Measurements from ENCODE around the gene ZNF385C. TPM values are rescaled to one million over a fixed set of nuclear protein-coding genes. Genes with fewer than 3 reads are reported as not detected.

Gene ZNF385C
- total RNA-seq, 1 experiment from 2014 or later = not detected

GRCh38 chr17:42088736-42089135 is 9.5 kb downstream of the ZNF385C start:
- Histone ChIP-seq H3K4me1 (replicated peaks) (no peaks in the 10 kb centered on the region), H3K27me3 (replicated peaks) (0 out of 2 replicates have a peak, but pooled peaks cover 11% of the 10 kb centered on the region), H3K36me3 (no peaks in the 10 kb centered on the region), H3K27ac (no peak overlapping the region), H3K4me3 (no peak overlapping the region), H3K9me3 (replicated peaks) (no peaks in the 10 kb centered on the region)
- DNase-seq (ENCODE audit: low read depth in 1 of 2, low spot score in 2 of 2) = no peak

GRCh38 chr17:42087736-42088705 is 10.3 kb downstream of the ZNF385C start:
- no peaks in the 10 kb centered on the region for H3K9me3 ChIP-seq (replicated peaks)
- no peak for DNase-seq (ENCODE audit: low read depth in 1 of 2, low spot score in 2 of 2)
- no peak overlapping the region for H3K4me3 ChIP-seq
- H3K4me1 ChIP-seq (replicated peaks) = no peaks in the 10 kb centered on the region
- H3K36me3 ChIP-seq = no peaks in the 10 kb centered on the region
- no peak overlapping the region for H3K27ac ChIP-seq
- 0 out of 2 replicates have a peak, but pooled peaks cover 11% of the 10 kb centered on the region for H3K27me3 ChIP-seq (replicated peaks)

- Histone ChIP-seq H3K27me3 (replicated peaks) (0 out of 2 replicates have a peak, but pooled peaks cover 11% of the 10 kb centered on the region), H3K9me3 (replicated peaks) (no peaks in the 10 kb centered on the region), H3K36me3 (no peaks in the 10 kb centered on the region), H3K4me3 (no peak overlapping the region), H3K4me1 (replicated peaks) (no peaks in the 10 kb centered on the region), H3K27ac (no peak overlapping the region)
- no peak for DNase-seq (ENCODE audit: low read depth in 1 of 2, low spot score in 2 of 2)
These were observed 11.1 kb downstream of the ZNF385C start for GRCh38 chr17:42087042-42087701.

GRCh38 chr17:42081516-42082129 is 16.6 kb downstream of the ZNF385C start:
- Histone ChIP-seq H3K36me3 (no peaks in the 10 kb centered on the region), H3K4me3 (no peak overlapping the region), H3K27ac (no peak overlapping the region), H3K9me3 (replicated peaks) (no peaks in the 10 kb centered on the region), H3K4me1 (replicated peaks) (no peaks in the 10 kb centered on the region), H3K27me3 (replicated peaks) (no peaks in the 10 kb centered on the region)
- no peak for DNase-seq (ENCODE audit: low read depth in 1 of 2, low spot score in 2 of 2)

- no peak for DNase-seq (ENCODE audit: low read depth in 1 of 2, low spot score in 2 of 2)
- H3K27ac ChIP-seq = no peak overlapping the region
- no peaks in the 10 kb centered on the region for H3K27me3 ChIP-seq (replicated peaks)
- H3K4me3 ChIP-seq = no peak overlapping the region
- H3K36me3 ChIP-seq = no peaks in the 10 kb centered on the region
- no peaks in the 10 kb centered on the region for H3K4me1 ChIP-seq (replicated peaks)
- no peaks in the 10 kb centered on the region for H3K9me3 ChIP-seq (replicated peaks)
These were observed 18.7 kb downstream of the ZNF385C start for GRCh38 chr17:42079541-42079940.

- H3K27ac ChIP-seq = no peak overlapping the region
- no peaks in the 10 kb centered on the region for H3K36me3 ChIP-seq
- H3K4me1 ChIP-seq (replicated peaks) = no peaks in the 10 kb centered on the region
- no peaks in the 10 kb centered on the region for H3K27me3 ChIP-seq (replicated peaks)
- no peak for DNase-seq (ENCODE audit: low read depth in 1 of 2, low spot score in 2 of 2)
- H3K4me3 ChIP-seq = no peak overlapping the region
- H3K9me3 ChIP-seq (replicated peaks) = no peaks in the 10 kb centered on the region
These were observed 19.8 kb downstream of the ZNF385C start for GRCh38 chr17:42078396-42079043.

GRCh38 chr17:42077755-42078154 is 20.5 kb downstream of the ZNF385C start:
- Histone ChIP-seq H3K27me3 (replicated peaks) (no peaks in the 10 kb centered on the region), H3K36me3 (no peaks in the 10 kb centered on the region), H3K27ac (no peak overlapping the region), H3K9me3 (replicated peaks) (no peaks in the 10 kb centered on the region), H3K4me3 (no peak overlapping the region), H3K4me1 (replicated peaks) (no peaks in the 10 kb centered on the region)
- DNase-seq (ENCODE audit: low read depth in 1 of 2, low spot score in 2 of 2) = no peak

GRCh38 chr17:42076797-42077559 is 21.3 kb downstream of the ZNF385C start:
- Histone ChIP-seq H3K27ac (no peak overlapping the region), H3K36me3 (no peaks in the 10 kb centered on the region), H3K4me1 (replicated peaks) (peaks cover 5% of the 10 kb centered on the region), H3K9me3 (replicated peaks) (no peaks in the 10 kb centered on the region), H3K4me3 (no peak overlapping the region), H3K27me3 (replicated peaks) (peaks cover 7% of the 10 kb centered on the region)
- DNase-seq (ENCODE audit: low read depth in 1 of 2, low spot score in 2 of 2) = no peak

DNA sequence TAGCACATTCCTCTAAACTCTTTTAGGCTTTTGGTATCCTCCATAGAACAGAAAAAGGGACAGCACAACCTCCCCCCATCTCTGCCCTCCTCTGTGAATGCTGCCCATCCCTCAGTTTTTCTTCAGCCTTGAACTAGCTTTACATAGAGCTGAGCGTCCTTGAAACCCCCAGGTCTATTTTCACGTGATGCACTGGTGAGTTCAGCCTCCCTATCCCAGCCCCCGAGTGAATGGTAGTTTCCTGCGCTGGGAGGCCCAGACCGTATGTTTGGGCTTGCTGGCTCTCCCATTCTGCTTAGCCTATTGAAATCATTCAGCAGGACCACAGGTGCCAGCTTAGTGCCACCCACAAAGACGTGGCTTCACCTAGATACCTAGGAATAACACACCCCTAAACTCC is 22.5 kb downstream of the ZNF385C start:
- Histone ChIP-seq H3K27ac (no peak overlapping the region), H3K9me3 (replicated peaks) (no peaks in the 10 kb centered on the region), H3K4me3 (no peak overlapping the region), H3K4me1 (replicated peaks) (peaks cover 5% of the 10 kb centered on the region), H3K36me3 (no peaks in the 10 kb centered on the region), H3K27me3 (replicated peaks) (peaks cover 13% of the 10 kb centered on the region)
- no peak for DNase-seq (ENCODE audit: low read depth in 1 of 2, low spot score in 2 of 2)

DNA sequence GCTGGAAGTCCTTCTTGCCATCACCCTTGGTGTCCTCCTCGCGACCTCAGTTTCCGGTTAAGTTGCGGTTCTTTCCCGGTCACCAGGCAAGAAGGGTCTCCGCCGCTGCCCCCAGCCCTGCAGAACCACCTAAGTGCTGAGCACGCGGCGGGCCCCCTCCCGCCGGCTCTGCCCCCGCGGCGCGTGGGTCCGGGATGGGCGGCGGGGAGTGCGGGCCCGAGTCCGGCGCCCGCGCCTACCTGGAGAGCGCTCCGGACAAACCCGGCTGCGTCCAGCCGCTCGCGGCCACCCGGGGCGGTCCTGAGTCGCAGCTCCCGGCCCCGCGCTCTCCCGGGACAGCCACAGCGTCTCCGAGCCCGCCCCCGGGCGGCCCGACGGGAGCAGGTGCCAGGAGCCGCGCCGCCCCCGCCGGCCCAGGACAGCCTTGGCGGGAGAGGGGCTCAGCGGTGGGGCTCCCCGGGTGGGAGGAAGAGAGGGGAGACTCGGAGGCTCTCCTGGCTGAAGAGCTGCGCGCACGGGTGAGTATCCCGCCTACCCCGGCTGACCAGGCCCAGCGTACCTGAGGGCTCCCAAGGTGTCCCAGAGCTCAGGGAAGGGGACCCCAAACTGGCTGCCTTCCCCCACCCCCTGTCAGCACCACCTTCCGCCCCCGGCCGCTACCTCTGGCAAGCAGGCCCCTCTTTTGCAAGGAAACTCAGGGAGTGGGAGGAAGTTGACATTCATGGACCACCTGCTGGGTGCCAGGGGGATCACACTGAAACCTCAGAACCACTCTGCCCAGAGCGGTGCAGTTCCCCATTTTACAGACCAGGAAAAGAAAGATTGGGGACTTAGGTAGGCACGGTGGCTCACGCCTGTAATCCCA is 25.7 kb downstream of the ZNF385C start:
- Histone ChIP-seq H3K36me3 (no peaks in the 10 kb centered on the region), H3K27ac (no peak overlapping the region), H3K4me1 (replicated peaks) (peaks cover 5% of the 10 kb centered on the region), H3K27me3 (replicated peaks) (peaks cover 13% of the 10 kb centered on the region), H3K9me3 (replicated peaks) (no peaks in the 10 kb centered on the region), H3K4me3 (peak overlapping the region; percentile 20)
- no peak for DNase-seq (ENCODE audit: low read depth in 1 of 2, low spot score in 2 of 2)

DNA sequence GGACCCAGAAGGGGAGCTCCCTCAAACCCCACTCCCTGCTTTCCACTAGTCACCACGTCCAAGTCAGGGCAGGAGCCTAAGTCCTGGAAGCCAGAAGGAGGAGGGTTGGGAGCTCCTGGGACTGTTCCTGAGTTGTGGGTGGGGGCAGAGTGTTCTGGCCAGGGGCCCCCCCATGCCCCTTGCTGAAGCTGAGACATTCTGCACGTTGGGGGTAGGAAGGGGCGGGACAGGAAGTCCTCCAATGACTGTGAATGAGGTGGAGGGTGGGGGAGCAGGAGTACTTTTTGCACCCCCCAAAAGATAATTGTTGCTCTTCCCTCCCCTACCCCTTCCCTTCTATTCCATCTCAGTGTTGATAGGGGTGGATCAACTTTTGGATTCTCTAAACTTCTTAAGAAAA is 26.5 kb downstream of the ZNF385C start:
- H3K4me1 ChIP-seq (replicated peaks) = peaks cover 5% of the 10 kb centered on the region
- no peak overlapping the region for H3K27ac ChIP-seq
- DNase-seq (ENCODE audit: low read depth in 1 of 2, low spot score in 2 of 2) = no peak
- H3K4me3 ChIP-seq = no peak overlapping the region
- no peaks in the 10 kb centered on the region for H3K36me3 ChIP-seq
- H3K27me3 ChIP-seq (replicated peaks) = peaks cover 13% of the 10 kb centered on the region
- no peaks in the 10 kb centered on the region for H3K9me3 ChIP-seq (replicated peaks)

GRCh38 chr17:42068979-42069378 is 29.3 kb downstream of the ZNF385C start:
- peaks cover 13% of the 10 kb centered on the region for H3K27me3 ChIP-seq (replicated peaks)
- no peak overlapping the region for H3K27ac ChIP-seq
- peaks cover 5% of the 10 kb centered on the region for H3K4me1 ChIP-seq (replicated peaks)
- no peaks in the 10 kb centered on the region for H3K36me3 ChIP-seq
- no peak for DNase-seq (ENCODE audit: low read depth in 1 of 2, low spot score in 2 of 2)
- no peaks in the 10 kb centered on the region for H3K9me3 ChIP-seq (replicated peaks)
- no peak overlapping the region for H3K4me3 ChIP-seq

Measured in SJSA1 (cell line).